ENCODE results near the gene BMAL1. TPM values are rescaled to one million over a fixed set of nuclear protein-coding genes. Genes with fewer than 3 reads are reported as not detected.

BMAL1 gene
- total and polyA plus RNA-seq, 10 donors: 6.5 to 58.4 (median 36.4) TPM

- peaks cover 0 to 5% (median 0%) of the 10 kb centered on the region in 8 donors for H3K9me3 ChIP-seq
- DNase-seq: no peak
- intact Hi-C loops (cut with DNase I; ENCODE audit: low total_unique reads): no loop called here
- no peak overlapping the region for H3K27ac ChIP-seq
- no peak overlapping the region for H3K4me3 ChIP-seq
- WGBS, 5 donors: 78 to 91% (median 85%) methylated on average over 7 of the region's 7 CpGs
- H3K27me3 ChIP-seq (replicated peaks in 1 of 7): peaks cover 0 to 7% (median 0%) of the 10 kb centered on the region in 7 donors
- no peaks in the 10 kb centered on the region for H3K36me3 ChIP-seq
- TF ChIP-seq POLR2A (IDR thresholded peaks at IDR 0.05) (no peak), POLR2AphosphoS5 (IDR thresholded peaks at IDR 0.05) (no peak)
- TF ChIP-seq, protein P1, sequence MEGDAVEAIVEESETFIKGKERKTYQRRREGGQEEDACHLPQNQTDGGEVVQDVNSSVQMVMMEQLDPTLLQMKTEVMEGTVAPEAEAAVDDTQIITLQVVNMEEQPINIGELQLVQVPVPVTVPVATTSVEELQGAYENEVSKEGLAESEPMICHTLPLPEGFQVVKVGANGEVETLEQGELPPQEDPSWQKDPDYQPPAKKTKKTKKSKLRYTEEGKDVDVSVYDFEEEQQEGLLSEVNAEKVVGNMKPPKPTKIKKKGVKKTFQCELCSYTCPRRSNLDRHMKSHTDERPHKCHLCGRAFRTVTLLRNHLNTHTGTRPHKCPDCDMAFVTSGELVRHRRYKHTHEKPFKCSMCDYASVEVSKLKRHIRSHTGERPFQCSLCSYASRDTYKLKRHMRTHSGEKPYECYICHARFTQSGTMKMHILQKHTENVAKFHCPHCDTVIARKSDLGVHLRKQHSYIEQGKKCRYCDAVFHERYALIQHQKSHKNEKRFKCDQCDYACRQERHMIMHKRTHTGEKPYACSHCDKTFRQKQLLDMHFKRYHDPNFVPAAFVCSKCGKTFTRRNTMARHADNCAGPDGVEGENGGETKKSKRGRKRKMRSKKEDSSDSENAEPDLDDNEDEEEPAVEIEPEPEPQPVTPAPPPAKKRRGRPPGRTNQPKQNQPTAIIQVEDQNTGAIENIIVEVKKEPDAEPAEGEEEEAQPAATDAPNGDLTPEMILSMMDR (IDR thresholded peaks at IDR 0.05 in 8 of 11, conservative IDR thresholded peaks at IDR 0.05 in 3 of 11): no peak
- peaks cover 0 to 6% (median 2%) of the 10 kb centered on the region in 6 donors for H3K4me1 ChIP-seq
These were observed 39.8 kb upstream of the BMAL1 start for GRCh38 chr11:13237761-13238160.

DNA sequence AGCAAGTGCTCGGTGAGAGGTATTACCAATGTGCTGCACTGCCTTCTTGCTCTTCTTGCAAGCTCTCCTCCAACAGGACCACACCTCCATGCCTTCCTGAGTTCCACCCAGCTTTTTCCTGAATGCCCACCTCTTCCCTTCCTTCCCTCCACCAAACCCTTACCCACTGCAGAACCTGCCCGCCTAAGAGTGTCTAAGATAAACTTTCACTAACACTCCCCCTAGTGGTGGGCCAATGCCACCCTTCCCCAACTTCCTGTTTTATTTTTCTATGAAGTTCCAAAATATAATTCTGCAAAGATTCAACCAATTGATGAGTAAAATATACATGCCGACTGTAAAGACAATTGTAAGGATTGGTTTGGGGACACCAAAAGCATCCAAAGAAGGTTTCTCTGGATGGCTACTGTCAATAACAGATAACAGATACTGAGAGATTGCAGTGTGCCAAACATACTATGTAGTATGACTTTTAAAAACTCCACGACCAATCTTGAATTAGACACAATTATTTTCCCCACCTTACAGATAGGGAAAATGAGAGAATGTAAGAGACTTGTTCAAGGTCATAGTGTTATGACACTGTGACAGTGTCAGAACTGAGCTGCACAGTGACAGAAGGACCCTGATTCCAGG is 38.6 kb upstream of the BMAL1 start:
- no peak overlapping the region for H3K27ac ChIP-seq
- peaks cover 0 to 6% (median 2%) of the 10 kb centered on the region in 6 donors for H3K4me1 ChIP-seq
- H3K27me3 ChIP-seq (replicated peaks in 1 of 7): peaks cover 0 to 19% (median 0%) of the 10 kb centered on the region in 7 donors
- H3K4me3 ChIP-seq: no peak overlapping the region
- H3K9me3 ChIP-seq: peaks cover 0 to 5% (median 0%) of the 10 kb centered on the region in 8 donors
- WGBS, 5 donors: 53 to 57% (median 55%) methylated on average over 4 of the region's 4 CpGs
- no peak for TF ChIP-seq POLR2A (IDR thresholded peaks at IDR 0.05)
- TF ChIP-seq, protein P1 (IDR thresholded peaks at IDR 0.05 in 8 of 11, conservative IDR thresholded peaks at IDR 0.05 in 3 of 11): peak in 10 of 11 experiments; percentile 56 to 85 (median 76)
- DNase-seq: no peak
- intact Hi-C loops (cut with DNase I; ENCODE audit: low total_unique reads): no loop called here
- no peaks in the 10 kb centered on the region for H3K36me3 ChIP-seq

- no peak for TF ChIP-seq POLR2A (IDR thresholded peaks at IDR 0.05)
- TF ChIP-seq, protein P1 (IDR thresholded peaks at IDR 0.05 in 8 of 11, conservative IDR thresholded peaks at IDR 0.05 in 3 of 11): no peak
- TF ChIP-seq POLR2AphosphoS5 (IDR thresholded peaks at IDR 0.05): no peak
- no peak overlapping the region for H3K4me3 ChIP-seq
- intact Hi-C loops (cut with DNase I; ENCODE audit: low total_unique reads): no loop called here
- H3K36me3 ChIP-seq: no peaks in the 10 kb centered on the region
- no peaks in the 10 kb centered on the region for H3K9me3 ChIP-seq
- WGBS, 5 donors: 88 to 95% (median 93%) methylated on average over 3 of the region's 3 CpGs
- H3K27ac ChIP-seq: no peak overlapping the region
- DNase-seq: no peak
- peaks cover 0 to 34% (median 0%) of the 10 kb centered on the region in 7 donors for H3K27me3 ChIP-seq (replicated peaks in 1 of 7)
- H3K4me1 ChIP-seq: peaks cover 0 to 6% (median 2%) of the 10 kb centered on the region in 6 donors
These were observed 35.0 kb upstream of the BMAL1 start for GRCh38 chr11:13242564-13242963.

GRCh38 chr11:13247606-13248296 is 29.8 kb upstream of the BMAL1 start:
- peaks cover 0 to 27% (median 0%) of the 10 kb centered on the region in 7 donors for H3K27me3 ChIP-seq (replicated peaks in 1 of 7)
- H3K27ac ChIP-seq: no peak overlapping the region
- H3K36me3 ChIP-seq: no peaks in the 10 kb centered on the region
- H3K4me3 ChIP-seq: no peak overlapping the region
- H3K9me3 ChIP-seq: no peaks in the 10 kb centered on the region
- TF ChIP-seq POLR2AphosphoS5 (IDR thresholded peaks at IDR 0.05): no peak
- TF ChIP-seq, protein P1 (IDR thresholded peaks at IDR 0.05 in 8 of 11, conservative IDR thresholded peaks at IDR 0.05 in 3 of 11): no peak
- TF ChIP-seq POLR2A (IDR thresholded peaks at IDR 0.05): no peak
- intact Hi-C loops (cut with DNase I; ENCODE audit: low total_unique reads): no loop called here
- no peak for DNase-seq
- WGBS, 5 donors: 68 to 79% (median 73%) methylated on average over 5 of the region's 5 CpGs
- no peaks in the 10 kb centered on the region for H3K4me1 ChIP-seq
